Liver (tissue), 9 donors: ENCODE results near the gene STEAP3. TPM values are rescaled to one million over a fixed set of nuclear protein-coding genes. Genes with fewer than 3 reads are reported as not detected.

Experiments used
- DNase-seq: peaks from one replicate; pipeline ENCODE4 v3.0.0-alpha.2; 2017; ENCODE audit warnings: low spot score
- H3K27ac ChIP-seq, 2 donors: one replicate each; pipeline ENCODE4 v1.7.0; 2013; ENCODE audit warnings: inconsistent platforms in 2 of 2, low read length in 2 of 2, control low read depth in 1 of 2, low read depth in 1 of 2, mild to moderate bottlenecking in 1 of 2
- H3K27me3 ChIP-seq, 4 donors: one replicate each; pipeline versions ENCODE4 v1.6.1 to v1.7.0; 2013; ENCODE audit warnings: low read length in 3 of 4, inconsistent platforms in 1 of 4, mild to moderate bottlenecking in 1 of 4, moderate library complexity in 1 of 4; ENCODE audit not compliant: control insufficient read depth in 4 of 4, insufficient read depth in 4 of 4
- H3K36me3 ChIP-seq, 4 donors: one replicate each; pipeline versions ENCODE4 v1.6.1 to v1.7.0; 2013; ENCODE audit warnings: low read length in 3 of 4, mild to moderate bottlenecking in 3 of 4, low read depth in 1 of 4, moderate library complexity in 1 of 4; ENCODE audit not compliant: control insufficient read depth in 4 of 4, insufficient read depth in 3 of 4
- H3K4me1 ChIP-seq, 4 donors: one replicate each; pipeline versions ENCODE4 v1.6.1 to v1.7.0; 2013; ENCODE audit warnings: low read length in 3 of 4, mild to moderate bottlenecking in 3 of 4, moderate library complexity in 1 of 4; ENCODE audit not compliant: control insufficient read depth in 4 of 4, insufficient read depth in 4 of 4
- H3K4me3 ChIP-seq, 3 donors: one replicate each; pipeline versions ENCODE4 v1.6.1 to v1.7.0; 2013; ENCODE audit warnings: low read length in 3 of 3, control low read depth in 1 of 3, low read depth in 1 of 3, mild to moderate bottlenecking in 1 of 3
- H3K9ac ChIP-seq, 2 donors: one replicate each; pipeline ENCODE4 v1.7.0; 2013; ENCODE audit warnings: low read length in 2 of 2, mild to moderate bottlenecking in 2 of 2, moderate library complexity in 2 of 2, control low read depth in 1 of 2, low read depth in 1 of 2
- H3K9me3 ChIP-seq, 4 donors: one replicate each; pipeline versions ENCODE4 v1.6.1 to v1.7.0; 2013; ENCODE audit warnings: low read length in 3 of 4; ENCODE audit not compliant: control insufficient read depth in 4 of 4
- EGR1 ChIP-seq, 2 donors: IDR thresholded peaks; 2 replicates each; pipeline ENCODE4 v1.6.1; 2016 to 2018; ENCODE audit warnings: antibody characterized with exemption in 2 of 2, low read depth in 2 of 2
- FOXA1 ChIP-seq: IDR thresholded peaks from 2 replicates; pipeline ENCODE4 v1.6.1; 2016; ENCODE audit warnings: antibody characterized with exemption
- FOXA2 ChIP-seq: IDR thresholded peaks from 2 replicates; pipeline ENCODE4 v1.6.1; 2016; ENCODE audit warnings: antibody characterized with exemption
- GABPA ChIP-seq, 2 donors: IDR thresholded peaks in 1 of 2; conservative IDR thresholded peaks in 1 of 2; 2 replicates each; pipeline ENCODE4 v1.6.1; 2016; ENCODE audit warnings: antibody characterized with exemption in 2 of 2, mild to moderate bottlenecking in 1 of 2, moderate library complexity in 1 of 2
- HNF4A ChIP-seq, 2 donors: conservative IDR thresholded peaks; 2 replicates each; pipeline ENCODE4 v1.6.1; 2016; ENCODE audit warnings: antibody characterized with exemption in 2 of 2, mild to moderate bottlenecking in 2 of 2
- HNF4G ChIP-seq: IDR thresholded peaks from 2 replicates; pipeline ENCODE4 v1.6.1; 2016; ENCODE audit warnings: antibody characterized with exemption
- JUND ChIP-seq, 2 donors: IDR thresholded peaks; 2 replicates each; pipeline ENCODE4 v1.6.1; 2016; ENCODE audit warnings: antibody characterized with exemption in 2 of 2
- NR2F2 ChIP-seq: IDR thresholded peaks from 2 replicates; pipeline ENCODE4 v1.6.1; 2016; ENCODE audit warnings: antibody characterized with exemption
- RAD21 ChIP-seq, 2 donors: IDR thresholded peaks; 2 replicates each; pipeline ENCODE4 v1.6.1; 2016; ENCODE audit warnings: antibody characterized with exemption in 2 of 2, mild to moderate bottlenecking in 2 of 2
- RXRA ChIP-seq, 2 donors: IDR thresholded peaks; 2 replicates each; pipeline ENCODE4 v1.6.1; 2017 to 2018; ENCODE audit warnings: antibody characterized with exemption in 2 of 2, mild to moderate bottlenecking in 1 of 2
- SP1 ChIP-seq: IDR thresholded peaks from 2 replicates; pipeline ENCODE4 v1.6.1; 2018; ENCODE audit warnings: antibody characterized with exemption, mild to moderate bottlenecking
- TAF1 ChIP-seq: conservative IDR thresholded peaks from 2 replicates; pipeline ENCODE4 v1.6.1; 2016; ENCODE audit warnings: antibody characterized with exemption, mild to moderate bottlenecking
- YY1 ChIP-seq: IDR thresholded peaks from 2 replicates; pipeline ENCODE4 v1.6.1; 2016; ENCODE audit warnings: antibody characterized with exemption, mild to moderate bottlenecking
- WGBS: extraction: QIAGEN DNeasy Blood & Tissue Kit; methylation state at CpG from one replicate; pipeline ENCODE4 v1.1.7; 2013; 5-methylcytosine and 5-hydroxymethylcytosine counted together
- polyA plus RNA-seq, 2 donors: library from polyadenylated mRNA; stranded (reverse) in 1 of 2; unstranded in 1 of 2; fragments of 200-250 nt in 1 of 2; fragments of >200 nt in 1 of 2; fragmentation: Nextera tagmentation in 1 of 2; extraction: Ambion mirVana in 1 of 2; gene quantifications; one replicate each; pipeline versions ENCODE4 v1.2.1 to v1.2.3, GENCODE V29; 2013 to 2015
- total RNA-seq, 2 donors: library from RNA; depleted of rRNA; stranded (reverse); fragments of >200 nt; gene quantifications; one replicate each; pipeline ENCODE4 v1.2.3, GENCODE V29; 2014
- TF ChIP-seq, protein P1 (sequence below): fragments of 150-350 bp; IDR thresholded peaks from 2 replicates; pipeline ENCODE4 v1.5.1; 2017; ENCODE audit warnings: improper control_type of control experiment, low read depth, low read length; ENCODE audit not compliant: missing input control
- TF ChIP-seq, protein P2 (sequence below): IDR thresholded peaks from 2 replicates; pipeline ENCODE4 v1.6.1; 2016; ENCODE audit warnings: antibody characterized with exemption, mild to moderate bottlenecking
- TF ChIP-seq, protein P3 (sequence below): IDR thresholded peaks from 2 replicates; pipeline ENCODE4 v1.6.1; 2016; ENCODE audit warnings: antibody characterized with exemption
- TF ChIP-seq, protein P4 (sequence below): IDR thresholded peaks from 2 replicates; pipeline ENCODE4 v1.6.1; 2016; ENCODE audit warnings: antibody characterized with exemption
- TF ChIP-seq, protein P5 (sequence below): IDR thresholded peaks from 2 replicates; pipeline ENCODE4 v1.6.1; 2016; ENCODE audit warnings: antibody characterized with exemption
- donor health status: healthy.
- donor health status: healthy.
- donor health status: healthy.
- donor health status: healthy.
- donor health status: healthy.

The STEAP3 gene
- total and polyA plus RNA-seq, 4 donors: 44.4 to 158 (median 113) TPM

DNA sequence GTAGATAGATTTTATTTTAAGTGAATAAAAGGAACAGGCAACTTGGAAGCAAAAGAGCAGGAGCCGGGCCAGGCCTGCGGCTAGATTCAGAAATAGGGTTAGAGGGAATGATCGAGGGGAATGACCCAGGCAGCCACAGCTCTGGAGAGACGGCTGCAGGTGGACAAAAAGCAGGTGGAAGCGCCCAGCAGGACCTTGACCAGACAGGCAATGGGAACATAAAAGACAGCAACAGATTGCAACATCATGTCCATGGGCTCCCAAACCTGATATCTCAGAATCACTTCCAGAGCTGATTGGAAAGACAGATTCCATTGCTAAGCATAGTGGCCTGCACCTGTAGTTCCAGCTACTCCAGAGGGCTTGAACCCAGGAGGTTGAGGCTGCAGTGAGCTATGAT lies 28.6 kb upstream of the STEAP3 start:
- H3K9me3 ChIP-seq: no peaks in the 10 kb centered on the region
- H3K36me3 ChIP-seq: no peaks in the 10 kb centered on the region
- peaks cover 2 to 37% (median 25%) of the 10 kb centered on the region in 4 donors for H3K4me1 ChIP-seq
- H3K4me3 ChIP-seq: no peak overlapping the region
- no peak for TF ChIP-seq NR2F2
- TF ChIP-seq HNF4A (conservative IDR thresholded peaks at IDR 0.05): peak; percentile 92 to 97
- TF ChIP-seq, protein P1, sequence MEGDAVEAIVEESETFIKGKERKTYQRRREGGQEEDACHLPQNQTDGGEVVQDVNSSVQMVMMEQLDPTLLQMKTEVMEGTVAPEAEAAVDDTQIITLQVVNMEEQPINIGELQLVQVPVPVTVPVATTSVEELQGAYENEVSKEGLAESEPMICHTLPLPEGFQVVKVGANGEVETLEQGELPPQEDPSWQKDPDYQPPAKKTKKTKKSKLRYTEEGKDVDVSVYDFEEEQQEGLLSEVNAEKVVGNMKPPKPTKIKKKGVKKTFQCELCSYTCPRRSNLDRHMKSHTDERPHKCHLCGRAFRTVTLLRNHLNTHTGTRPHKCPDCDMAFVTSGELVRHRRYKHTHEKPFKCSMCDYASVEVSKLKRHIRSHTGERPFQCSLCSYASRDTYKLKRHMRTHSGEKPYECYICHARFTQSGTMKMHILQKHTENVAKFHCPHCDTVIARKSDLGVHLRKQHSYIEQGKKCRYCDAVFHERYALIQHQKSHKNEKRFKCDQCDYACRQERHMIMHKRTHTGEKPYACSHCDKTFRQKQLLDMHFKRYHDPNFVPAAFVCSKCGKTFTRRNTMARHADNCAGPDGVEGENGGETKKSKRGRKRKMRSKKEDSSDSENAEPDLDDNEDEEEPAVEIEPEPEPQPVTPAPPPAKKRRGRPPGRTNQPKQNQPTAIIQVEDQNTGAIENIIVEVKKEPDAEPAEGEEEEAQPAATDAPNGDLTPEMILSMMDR: no peak
- no peak for TF ChIP-seq GABPA (IDR thresholded peaks at IDR 0.05 in 1 of 2, conservative IDR thresholded peaks at IDR 0.05 in 1 of 2)
- TF ChIP-seq RAD21 (IDR thresholded peaks at IDR 0.05): peak; percentile 53 to 61
- TF ChIP-seq JUND (IDR thresholded peaks at IDR 0.05): peak in 1 of 2 donors; percentile 80
- peak; percentile 84 for TF ChIP-seq YY1
- peak; percentile 93 to 98 for TF ChIP-seq RXRA (IDR thresholded peaks at IDR 0.05)
- TF ChIP-seq FOXA1: peak; percentile 23
- TF ChIP-seq EGR1 (IDR thresholded peaks at IDR 0.05; ENCODE audit: low read depth in 2 of 2): peak in 1 of 2 donors; percentile 79
- peak; percentile 82 for TF ChIP-seq HNF4G
- TF ChIP-seq, protein P2, sequence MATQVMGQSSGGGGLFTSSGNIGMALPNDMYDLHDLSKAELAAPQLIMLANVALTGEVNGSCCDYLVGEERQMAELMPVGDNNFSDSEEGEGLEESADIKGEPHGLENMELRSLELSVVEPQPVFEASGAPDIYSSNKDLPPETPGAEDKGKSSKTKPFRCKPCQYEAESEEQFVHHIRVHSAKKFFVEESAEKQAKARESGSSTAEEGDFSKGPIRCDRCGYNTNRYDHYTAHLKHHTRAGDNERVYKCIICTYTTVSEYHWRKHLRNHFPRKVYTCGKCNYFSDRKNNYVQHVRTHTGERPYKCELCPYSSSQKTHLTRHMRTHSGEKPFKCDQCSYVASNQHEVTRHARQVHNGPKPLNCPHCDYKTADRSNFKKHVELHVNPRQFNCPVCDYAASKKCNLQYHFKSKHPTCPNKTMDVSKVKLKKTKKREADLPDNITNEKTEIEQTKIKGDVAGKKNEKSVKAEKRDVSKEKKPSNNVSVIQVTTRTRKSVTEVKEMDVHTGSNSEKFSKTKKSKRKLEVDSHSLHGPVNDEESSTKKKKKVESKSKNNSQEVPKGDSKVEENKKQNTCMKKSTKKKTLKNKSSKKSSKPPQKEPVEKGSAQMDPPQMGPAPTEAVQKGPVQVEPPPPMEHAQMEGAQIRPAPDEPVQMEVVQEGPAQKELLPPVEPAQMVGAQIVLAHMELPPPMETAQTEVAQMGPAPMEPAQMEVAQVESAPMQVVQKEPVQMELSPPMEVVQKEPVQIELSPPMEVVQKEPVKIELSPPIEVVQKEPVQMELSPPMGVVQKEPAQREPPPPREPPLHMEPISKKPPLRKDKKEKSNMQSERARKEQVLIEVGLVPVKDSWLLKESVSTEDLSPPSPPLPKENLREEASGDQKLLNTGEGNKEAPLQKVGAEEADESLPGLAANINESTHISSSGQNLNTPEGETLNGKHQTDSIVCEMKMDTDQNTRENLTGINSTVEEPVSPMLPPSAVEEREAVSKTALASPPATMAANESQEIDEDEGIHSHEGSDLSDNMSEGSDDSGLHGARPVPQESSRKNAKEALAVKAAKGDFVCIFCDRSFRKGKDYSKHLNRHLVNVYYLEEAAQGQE: peak; percentile 75
- peak; percentile 41 for TF ChIP-seq FOXA2
- TF ChIP-seq, protein P3, sequence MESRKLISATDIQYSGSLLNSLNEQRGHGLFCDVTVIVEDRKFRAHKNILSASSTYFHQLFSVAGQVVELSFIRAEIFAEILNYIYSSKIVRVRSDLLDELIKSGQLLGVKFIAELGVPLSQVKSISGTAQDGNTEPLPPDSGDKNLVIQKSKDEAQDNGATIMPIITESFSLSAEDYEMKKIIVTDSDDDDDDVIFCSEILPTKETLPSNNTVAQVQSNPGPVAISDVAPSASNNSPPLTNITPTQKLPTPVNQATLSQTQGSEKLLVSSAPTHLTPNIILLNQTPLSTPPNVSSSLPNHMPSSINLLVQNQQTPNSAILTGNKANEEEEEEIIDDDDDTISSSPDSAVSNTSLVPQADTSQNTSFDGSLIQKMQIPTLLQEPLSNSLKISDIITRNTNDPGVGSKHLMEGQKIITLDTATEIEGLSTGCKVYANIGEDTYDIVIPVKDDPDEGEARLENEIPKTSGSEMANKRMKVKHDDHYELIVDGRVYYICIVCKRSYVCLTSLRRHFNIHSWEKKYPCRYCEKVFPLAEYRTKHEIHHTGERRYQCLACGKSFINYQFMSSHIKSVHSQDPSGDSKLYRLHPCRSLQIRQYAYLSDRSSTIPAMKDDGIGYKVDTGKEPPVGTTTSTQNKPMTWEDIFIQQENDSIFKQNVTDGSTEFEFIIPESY: peak; percentile 85
- TF ChIP-seq, protein P4, sequence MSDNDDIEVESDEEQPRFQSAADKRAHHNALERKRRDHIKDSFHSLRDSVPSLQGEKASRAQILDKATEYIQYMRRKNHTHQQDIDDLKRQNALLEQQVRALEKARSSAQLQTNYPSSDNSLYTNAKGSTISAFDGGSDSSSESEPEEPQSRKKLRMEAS: peak; percentile 97
- peak; percentile 92 for TF ChIP-seq SP1
- no peak for TF ChIP-seq TAF1
- TF ChIP-seq, protein P5, sequence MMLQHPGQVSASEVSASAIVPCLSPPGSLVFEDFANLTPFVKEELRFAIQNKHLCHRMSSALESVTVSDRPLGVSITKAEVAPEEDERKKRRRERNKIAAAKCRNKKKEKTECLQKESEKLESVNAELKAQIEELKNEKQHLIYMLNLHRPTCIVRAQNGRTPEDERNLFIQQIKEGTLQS: no peak
- H3K9ac ChIP-seq: no peak overlapping the region
- WGBS: 40% methylated on average over 5 of the region's 5 CpGs
- H3K27me3 ChIP-seq: no peaks in the 10 kb centered on the region
- DNase-seq: no peak
- peak overlapping the region; percentile 18 to 61 for H3K27ac ChIP-seq
